Upper lobe of left lung (tissue), 6 donors: ENCODE results near the gene RB1. TPM values are rescaled to one million over a fixed set of nuclear protein-coding genes. Genes with fewer than 3 reads are reported as not detected.

ENCODE experiments used
- ATAC-seq, 2 donors: fragments of 200-7000 bp; cut with Tn5 transposase; one replicate each; pipeline ENCODE4 v1.9.1; 2022; ENCODE audit warnings: mild to moderate bottlenecking in 2 of 2, moderate library complexity in 2 of 2; ENCODE audit not compliant: low FRiP score in 2 of 2
- DNase-seq, 2 donors: peaks; one replicate each; pipeline ENCODE4 v3.0.0-alpha.2; 2019 to 2020
- H3K27ac ChIP-seq, 4 donors: fragments of 200-600 bp; sonication (generic); one replicate each; pipeline ENCODE4 v1.5.1; 2016 to 2019
- H3K27me3 ChIP-seq, 4 donors: fragments of 200-600 bp; sonication (generic); one replicate each; pipeline ENCODE4 v1.5.1; 2017 to 2019
- H3K36me3 ChIP-seq, 4 donors: fragments of 200-600 bp; sonication (generic); one replicate each; pipeline ENCODE4 v1.5.1; 2016 to 2019
- H3K4me1 ChIP-seq, 4 donors: fragments of 200-600 bp; sonication (generic); one replicate each; pipeline ENCODE4 v1.5.1; 2018 to 2019
- H3K4me3 ChIP-seq, 4 donors: fragments of 200-600 bp; sonication (generic); one replicate each; pipeline ENCODE4 v1.5.1; 2017 to 2019; ENCODE audit warnings: mild to moderate bottlenecking in 2 of 4, moderate library complexity in 1 of 4
- H3K9me3 ChIP-seq, 4 donors: fragments of 200-600 bp; sonication (generic); one replicate each; pipeline ENCODE4 v1.5.1; 2018 to 2019
- EP300 ChIP-seq, 4 donors: sonication (generic); formaldehyde crosslinking; IDR thresholded peaks; one replicate each; pipeline ENCODE4 v1.5.1; 2017; ENCODE audit warnings: antibody characterized with exemption in 4 of 4, control low read depth in 2 of 4
- POLR2A ChIP-seq, 4 donors: fragments of 450-650 bp; IDR thresholded peaks; one replicate each; pipeline ENCODE4 v1.5.1; 2016 to 2017; ENCODE audit warnings: antibody characterized with exemption in 4 of 4, mild to moderate bottlenecking in 2 of 4
- POLR2AphosphoS5 ChIP-seq, 2 donors: sonication (generic); formaldehyde crosslinking; IDR thresholded peaks; one replicate each; pipeline ENCODE4 v1.5.1; 2017; ENCODE audit warnings: antibody characterized with exemption in 2 of 2
- WGBS, 2 donors: methylation state at CpG; one replicate each; pipeline ENCODE4 v1.1.5; 2017 to 2018; 5-methylcytosine and 5-hydroxymethylcytosine counted together
- total RNA-seq, 6 donors: library from RNA; depleted of rRNA in 4 of 6; stranded (reverse); fragments of >200 nt in 4 of 6; gene quantifications; one replicate each; pipeline versions ENCODE4 v1.1.0 to v1.2.1, GENCODE V29; 2016 to 2021
- TF ChIP-seq, protein P1 (sequence below), 6 experiments: fragments of 450-650 bp in 4 of 6; fragments of 200-600 bp in 2 of 6; sonication (generic) in 2 of 6; IDR thresholded peaks; one replicate each; pipeline ENCODE4 v1.5.1; 2016 to 2019; ENCODE audit warnings: antibody characterized with exemption in 6 of 6
- donor health status: DM: no; HTN: no; CAD: no; lungs with moderate emphysema.
- donor health status: DM: no; HTN: yes; CAD: no; lungs with severe emphysema.

RB1 gene
- total RNA-seq, 6 donors from 2014 or later, result 20.2 to 46.6 (median 32.9) TPM

DNA sequence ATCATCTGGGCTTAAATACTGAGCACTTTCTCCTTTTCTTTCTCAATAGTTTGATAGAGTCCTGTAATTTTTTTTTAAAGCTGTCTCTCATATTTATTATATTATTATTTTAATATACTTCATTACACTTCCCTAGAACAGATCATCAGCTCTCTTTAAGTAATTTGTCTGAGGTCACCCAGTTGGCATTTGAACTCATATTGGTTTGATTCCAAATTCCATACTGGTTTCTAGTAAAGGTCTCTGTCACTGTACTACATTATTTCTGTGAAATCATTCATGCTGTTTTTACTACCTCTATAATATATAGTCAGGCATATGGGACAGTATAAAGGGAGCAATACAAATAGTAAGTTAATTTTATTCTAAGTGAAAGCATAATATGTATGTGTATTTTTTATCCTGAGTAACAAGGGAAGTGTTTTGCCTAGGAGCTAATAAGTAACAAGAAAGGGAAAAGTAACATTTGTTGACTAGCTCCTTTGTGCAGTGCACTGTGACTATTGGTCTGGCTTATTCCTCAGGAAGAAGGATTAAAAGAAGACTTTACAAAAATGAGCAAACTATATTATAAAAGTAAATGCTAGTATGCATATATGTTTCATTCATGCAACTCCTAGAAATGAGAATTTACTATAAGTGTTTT, 95.0 kb downstream of the RB1 start:
- Histone ChIP-seq H3K4me1 (peaks cover 24 to 51% (median 40%) of the 10 kb centered on the region in 4 donors), H3K9me3 (no peaks in the 10 kb centered on the region), H3K36me3 (peaks cover 0 to 12% (median 0%) of the 10 kb centered on the region in 4 donors), H3K4me3 (no peak overlapping the region), H3K27ac (peak overlapping the region in 2 of 4 donors; percentile 16 to 68), H3K27me3 (no peaks in the 10 kb centered on the region)
- no peak for DNase-seq
- no peak for ATAC-seq
- no peak for TF ChIP-seq EP300 (IDR thresholded peaks at IDR 0.05)
- TF ChIP-seq, protein P1, sequence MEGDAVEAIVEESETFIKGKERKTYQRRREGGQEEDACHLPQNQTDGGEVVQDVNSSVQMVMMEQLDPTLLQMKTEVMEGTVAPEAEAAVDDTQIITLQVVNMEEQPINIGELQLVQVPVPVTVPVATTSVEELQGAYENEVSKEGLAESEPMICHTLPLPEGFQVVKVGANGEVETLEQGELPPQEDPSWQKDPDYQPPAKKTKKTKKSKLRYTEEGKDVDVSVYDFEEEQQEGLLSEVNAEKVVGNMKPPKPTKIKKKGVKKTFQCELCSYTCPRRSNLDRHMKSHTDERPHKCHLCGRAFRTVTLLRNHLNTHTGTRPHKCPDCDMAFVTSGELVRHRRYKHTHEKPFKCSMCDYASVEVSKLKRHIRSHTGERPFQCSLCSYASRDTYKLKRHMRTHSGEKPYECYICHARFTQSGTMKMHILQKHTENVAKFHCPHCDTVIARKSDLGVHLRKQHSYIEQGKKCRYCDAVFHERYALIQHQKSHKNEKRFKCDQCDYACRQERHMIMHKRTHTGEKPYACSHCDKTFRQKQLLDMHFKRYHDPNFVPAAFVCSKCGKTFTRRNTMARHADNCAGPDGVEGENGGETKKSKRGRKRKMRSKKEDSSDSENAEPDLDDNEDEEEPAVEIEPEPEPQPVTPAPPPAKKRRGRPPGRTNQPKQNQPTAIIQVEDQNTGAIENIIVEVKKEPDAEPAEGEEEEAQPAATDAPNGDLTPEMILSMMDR (IDR thresholded peaks at IDR 0.05), result no peak
- TF ChIP-seq POLR2AphosphoS5 (IDR thresholded peaks at IDR 0.05), result no peak
- TF ChIP-seq POLR2A (IDR thresholded peaks at IDR 0.05), result no peak

DNA sequence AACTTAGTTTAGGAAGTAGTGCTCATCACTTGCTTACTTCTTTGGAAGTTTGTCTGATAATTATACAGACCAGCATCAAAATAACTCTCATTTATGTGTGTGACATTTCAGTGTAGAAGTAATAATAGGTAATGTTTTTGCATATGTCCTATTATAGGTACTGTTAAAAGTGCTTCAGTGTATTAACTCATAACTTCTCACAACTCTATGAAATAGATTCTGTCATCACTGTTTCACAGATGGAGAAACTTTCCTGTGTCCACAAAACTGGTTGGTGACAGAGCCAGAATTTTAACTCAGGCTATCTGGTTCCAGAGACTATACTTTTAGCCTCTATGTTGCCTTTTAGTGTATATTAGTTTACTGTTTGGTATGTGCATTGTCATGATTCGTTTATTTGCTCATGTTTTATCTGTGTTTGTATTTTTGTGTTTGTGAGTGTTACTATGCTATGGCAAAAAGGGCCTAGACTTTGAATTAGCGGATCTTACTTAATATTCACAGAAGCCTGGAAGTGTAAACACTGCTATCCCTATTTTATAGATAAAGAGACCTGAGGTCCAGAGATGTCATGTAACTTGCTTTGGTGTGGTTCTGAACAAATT, 96.6 kb downstream of the RB1 start:
- Histone ChIP-seq H3K4me3 (no peak overlapping the region), H3K27ac (peak overlapping the region; percentile 27 to 69 (median 59)), H3K27me3 (no peaks in the 10 kb centered on the region), H3K9me3 (no peaks in the 10 kb centered on the region), H3K4me1 (peaks cover 29 to 62% (median 42%) of the 10 kb centered on the region in 4 donors), H3K36me3 (no peaks in the 10 kb centered on the region)
- TF ChIP-seq, protein P1 (IDR thresholded peaks at IDR 0.05), result no peak
- TF ChIP-seq EP300 (IDR thresholded peaks at IDR 0.05), result no peak
- no peak for TF ChIP-seq POLR2A (IDR thresholded peaks at IDR 0.05)
- TF ChIP-seq POLR2AphosphoS5 (IDR thresholded peaks at IDR 0.05), result no peak
- DNase-seq (no peak), ATAC-seq (no peak)
- WGBS, 2 donors, result 57 to 61% methylated on average over 2 of the region's 2 CpGs

DNA sequence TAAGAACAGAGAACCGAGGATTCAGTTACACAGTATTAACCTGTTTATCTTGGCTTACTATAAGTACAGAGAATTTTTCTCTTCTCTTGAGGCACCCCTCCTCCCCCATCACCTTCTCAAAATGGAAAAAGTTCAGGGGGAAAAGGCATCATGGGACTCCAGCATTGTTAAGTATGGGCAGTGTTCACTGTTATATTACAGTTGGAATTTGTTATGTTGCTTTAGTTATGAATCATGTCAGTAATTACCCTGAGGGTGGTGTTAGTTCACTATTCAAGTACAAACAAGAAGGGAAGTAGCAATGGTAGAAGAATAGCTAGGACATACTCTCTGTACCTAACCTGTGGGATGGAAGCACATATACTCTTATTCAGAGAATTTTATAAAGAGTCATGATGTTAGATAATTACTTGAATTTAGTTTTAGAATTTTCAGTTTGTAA, 97.3 kb downstream of the RB1 start:
- ATAC-seq (peak in 1 of 2 donors; percentile 74), DNase-seq (no peak)
- H3K36me3 ChIP-seq, result no peaks in the 10 kb centered on the region
- H3K27me3 ChIP-seq, result no peaks in the 10 kb centered on the region
- no peak for TF ChIP-seq EP300 (IDR thresholded peaks at IDR 0.05)
- TF ChIP-seq, protein P1 (IDR thresholded peaks at IDR 0.05), result peak in 2 of 6 experiments; percentile 11 to 23
- TF ChIP-seq POLR2AphosphoS5 (IDR thresholded peaks at IDR 0.05), result peak in 1 of 2 donors; percentile 20
- no peak for TF ChIP-seq POLR2A (IDR thresholded peaks at IDR 0.05)
- WGBS, 2 donors, result 23 to 24% methylated on average over 1 of the region's 1 CpG
- H3K4me1 ChIP-seq, result peaks cover 29 to 68% (median 42%) of the 10 kb centered on the region in 4 donors
- H3K4me3 ChIP-seq, result no peak overlapping the region
- no peaks in the 10 kb centered on the region for H3K9me3 ChIP-seq
- peak overlapping the region; percentile 27 to 69 (median 59) for H3K27ac ChIP-seq

DNA sequence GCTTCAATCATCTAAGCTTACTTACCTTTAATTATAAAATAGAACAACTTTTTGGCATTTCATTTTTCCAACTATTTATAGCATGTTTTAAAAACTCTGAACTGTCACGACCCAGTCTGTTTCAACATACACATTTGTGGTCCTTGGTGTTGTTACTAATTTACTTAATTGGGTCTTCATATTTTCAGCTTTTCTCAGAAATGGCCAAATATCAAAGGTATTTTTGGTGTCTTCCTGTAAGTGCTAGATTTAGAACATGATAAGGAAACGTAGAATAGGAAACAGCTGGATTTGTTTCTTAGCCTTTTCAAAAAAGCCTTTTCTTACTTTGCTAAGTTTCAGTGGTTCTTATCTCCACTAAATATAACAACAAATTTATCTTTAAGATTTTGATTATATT, 97.9 kb downstream of the RB1 start:
- peak overlapping the region in 3 of 4 donors; percentile 27 to 69 (median 68) for H3K27ac ChIP-seq
- no peaks in the 10 kb centered on the region for H3K27me3 ChIP-seq
- H3K9me3 ChIP-seq, result no peaks in the 10 kb centered on the region
- ATAC-seq, result no peak
- H3K4me1 ChIP-seq, result peaks cover 29 to 68% (median 44%) of the 10 kb centered on the region in 4 donors
- no peak for DNase-seq
- H3K36me3 ChIP-seq, result no peaks in the 10 kb centered on the region
- TF ChIP-seq POLR2AphosphoS5 (IDR thresholded peaks at IDR 0.05) (no peak), POLR2A (IDR thresholded peaks at IDR 0.05) (no peak), EP300 (IDR thresholded peaks at IDR 0.05) (no peak)
- TF ChIP-seq, protein P1 (IDR thresholded peaks at IDR 0.05), result no peak
- WGBS, 2 donors, result 25 to 28% methylated on average over 2 of the region's 2 CpGs
- no peak overlapping the region for H3K4me3 ChIP-seq
